ENCODE results near the gene PCDHGA3.

GRCh38 chr5:141384471-141385267, 41.0 kb downstream of the PCDHGA3 start:
- no peak for TF ChIP-seq ZNF274 (IDR thresholded peaks at IDR 0.05; ENCODE audit: low read depth, low read length)
- TF ChIP-seq YY1 (IDR thresholded peaks at IDR 0.05; ENCODE audit: insufficient read depth, insufficient read length), result no peak
- TF ChIP-seq SUZ12 (IDR thresholded peaks at IDR 0.05; ENCODE audit: extremely low read depth, insufficient read depth, insufficient read length), result no peak

Measured in NT2/D1 (cell line).